ENCODE results near the gene AMBP.

- TF ChIP-seq CTCF (IDR thresholded peaks at IDR 0.05), result no peak
- TF ChIP-seq POLR2A (IDR thresholded peaks at IDR 0.05), result no peak
Measured at GRCh38 chr9:114035845-114036801, 42.0 kb downstream of the AMBP start.
